Heart left ventricle (tissue), 13 donors: ENCODE data around the gene CNKSR3.

Experiments used
- POLR2A ChIP-seq, 2 donors: fragments of 450-650 bp; IDR thresholded peaks; one replicate each; pipeline ENCODE4 v1.6.1; 2017; ENCODE audit warnings: antibody characterized with exemption in 2 of 2, mild to moderate bottlenecking in 2 of 2, moderate library complexity in 2 of 2
- TF ChIP-seq, protein P1 (sequence below), 12 donors: fragments of 200-600 bp; sonication (generic) in 4 of 12; IDR thresholded peaks; one replicate each; pipeline versions ENCODE4 v1.5.0 to v1.8.0; 2018 to 2022; ENCODE audit warnings: antibody characterized with exemption in 12 of 12, mild to moderate bottlenecking in 5 of 12
- donor health status: ischemic (EF 13 %, LVEDD 7.1; RV severe dilation, severe dysfunction).
- donor health status: DM: no; HTN: yes; CAD: no.
- donor health status: DM: no; HTN: no; CAD: no.
- donor health status: ischemic (EF 25% LVEDD 6.9; RV normal size, moderate dysfunction).
- donor health status: ischemic (EF 25% LVEDD 5.7; RV mildly dilated, moderate dysfunction).
- donor health status: ischemic (EF 35%, LVEDD 5.7; RV mildly dilated, moderate dysfunction).
- donor health status: nonischemic (EF 11% LVEDD 7.7; RV severe dilation, severe dysfunction).
- donor health status: DM: yes; HTN: yes; CAD: no.
- donor health status: PGD.
- donor health status: ischemic (EF 29% LVEDD 5.4; RV normal size, mild dysfunction).
- donor health status: nonischemic (EF 23%, LVEDD 6.1; RV moderate dilation, normal function).

DNA sequence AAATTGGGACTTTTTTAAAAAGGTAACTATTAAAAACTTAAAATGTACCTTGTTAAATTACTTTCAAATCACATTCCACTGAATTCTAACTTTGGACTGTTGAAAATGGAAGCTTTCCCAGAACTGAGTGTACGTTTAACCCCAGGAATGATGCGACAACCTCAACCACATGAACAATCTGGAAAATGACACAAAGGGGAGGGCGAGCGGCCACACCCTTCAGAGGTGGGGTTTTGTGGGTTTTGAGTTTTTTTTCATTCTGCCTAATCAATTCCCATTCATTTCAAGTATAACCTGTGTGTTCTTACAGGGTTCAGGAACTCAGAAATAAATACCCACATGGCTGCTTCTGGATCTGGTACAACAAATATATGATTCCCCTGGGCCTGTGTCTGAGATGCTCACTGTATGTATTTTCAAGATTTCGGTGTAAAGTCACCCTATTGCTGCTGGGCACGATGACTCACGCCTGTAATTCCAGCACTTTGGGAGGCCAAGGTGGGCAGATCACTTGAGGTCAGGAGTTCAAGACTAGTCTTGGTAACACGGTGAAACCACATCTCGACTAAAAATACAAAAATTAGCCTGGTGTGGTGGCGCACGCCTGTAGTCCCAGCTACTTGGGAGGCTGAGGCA lies 21.6 kb downstream of the CNKSR3 start:
- no peak for TF ChIP-seq POLR2A (IDR thresholded peaks at IDR 0.05)
- TF ChIP-seq, protein P1, sequence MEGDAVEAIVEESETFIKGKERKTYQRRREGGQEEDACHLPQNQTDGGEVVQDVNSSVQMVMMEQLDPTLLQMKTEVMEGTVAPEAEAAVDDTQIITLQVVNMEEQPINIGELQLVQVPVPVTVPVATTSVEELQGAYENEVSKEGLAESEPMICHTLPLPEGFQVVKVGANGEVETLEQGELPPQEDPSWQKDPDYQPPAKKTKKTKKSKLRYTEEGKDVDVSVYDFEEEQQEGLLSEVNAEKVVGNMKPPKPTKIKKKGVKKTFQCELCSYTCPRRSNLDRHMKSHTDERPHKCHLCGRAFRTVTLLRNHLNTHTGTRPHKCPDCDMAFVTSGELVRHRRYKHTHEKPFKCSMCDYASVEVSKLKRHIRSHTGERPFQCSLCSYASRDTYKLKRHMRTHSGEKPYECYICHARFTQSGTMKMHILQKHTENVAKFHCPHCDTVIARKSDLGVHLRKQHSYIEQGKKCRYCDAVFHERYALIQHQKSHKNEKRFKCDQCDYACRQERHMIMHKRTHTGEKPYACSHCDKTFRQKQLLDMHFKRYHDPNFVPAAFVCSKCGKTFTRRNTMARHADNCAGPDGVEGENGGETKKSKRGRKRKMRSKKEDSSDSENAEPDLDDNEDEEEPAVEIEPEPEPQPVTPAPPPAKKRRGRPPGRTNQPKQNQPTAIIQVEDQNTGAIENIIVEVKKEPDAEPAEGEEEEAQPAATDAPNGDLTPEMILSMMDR (IDR thresholded peaks at IDR 0.05), result no peak
